G401 (cell line): ENCODE data around the gene APBA1. TPM values are rescaled to one million over a fixed set of nuclear protein-coding genes. Genes with fewer than 3 reads are reported as not detected.
A peak's percentile ranks its signal among the peaks of the same experiment; 100 is the strongest.

Experiments used
- DNase-seq: peaks from one replicate; pipeline ENCODE4 v3.0.0-alpha.2; 2015; ENCODE audit warnings: low spot score
- in situ Hi-C: cut with HindIII; loops from 2 replicates; pipeline ENCODE4 v1.10.0; 2016; ENCODE audit warnings: low sequenced_read_pairs, mixed read lengths
- total RNA-seq: library from RNA; depleted of rRNA; stranded (reverse); fragments of >200 nt; shearing (Covaris generic); gene quantifications from 2 replicates; pipeline ENCODE4 v1.2.3, GENCODE V29; 2014; rRNA removed

Gene APBA1
- total RNA-seq, 1 experiment from 2014 or later, result 3.0 TPM

DNA sequence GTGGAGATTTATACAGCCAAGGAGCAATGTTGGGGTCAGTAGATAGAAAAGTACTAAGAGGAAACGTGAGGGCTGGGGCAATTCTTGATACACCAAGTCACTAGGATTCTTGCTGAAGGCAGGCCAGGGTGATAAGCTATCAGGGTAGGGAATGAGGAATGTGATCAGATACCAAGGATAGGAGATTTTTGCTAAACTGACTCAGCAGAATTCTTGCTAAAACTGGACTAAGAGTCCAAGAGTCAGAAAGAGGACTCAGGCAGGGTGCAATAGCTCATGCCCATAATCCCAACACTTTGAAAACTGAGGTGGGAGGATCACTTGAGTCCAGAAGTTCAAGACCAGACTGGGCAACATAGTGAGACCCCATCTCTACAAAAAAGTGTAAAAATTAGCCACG, 275.4 kb downstream of the APBA1 start:
- no peak for DNase-seq
- in situ Hi-C loops, result no loop called here

DNA sequence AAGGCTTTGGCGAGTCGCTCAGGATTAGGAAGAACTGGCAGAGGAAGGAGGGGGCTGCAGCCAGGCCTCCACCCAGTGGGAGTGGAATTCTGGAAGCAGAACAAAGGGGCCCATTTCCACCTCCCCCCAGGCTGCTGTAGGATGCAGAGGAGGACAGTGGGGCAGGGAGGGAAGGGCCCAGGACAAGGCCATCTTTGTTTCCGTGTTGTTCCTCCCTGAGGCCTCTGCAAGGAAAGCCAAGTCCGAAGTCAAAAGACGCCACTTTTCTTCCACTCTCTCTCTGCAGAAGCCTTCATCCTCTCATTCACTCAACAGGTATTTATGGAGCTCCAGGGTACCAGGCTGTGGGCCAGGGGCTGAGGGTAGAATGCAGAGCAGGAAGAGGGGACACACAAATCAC, 276.5 kb downstream of the APBA1 start:
- in situ Hi-C loops, result no loop called here
- peak; percentile 7 for DNase-seq

DNA sequence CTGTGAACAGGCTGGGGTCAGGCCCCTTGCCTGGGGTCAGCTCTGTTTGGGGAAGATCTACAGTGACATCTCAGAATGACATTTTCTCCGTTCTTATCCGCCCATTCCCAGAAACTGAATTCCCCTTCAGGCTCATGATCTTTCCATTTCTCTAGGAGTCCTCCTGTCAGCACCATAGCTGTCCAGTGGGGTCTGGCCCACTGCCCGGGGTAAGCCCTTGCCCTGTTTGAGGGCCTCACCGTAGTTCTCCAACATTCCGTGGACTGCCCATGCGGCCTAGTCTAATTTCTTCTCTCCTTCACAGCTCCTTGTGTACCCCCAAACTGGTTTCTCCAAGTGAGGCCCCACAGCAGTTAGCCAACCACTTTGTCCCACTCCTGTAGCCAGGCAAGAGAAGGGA, 278.7 kb downstream of the APBA1 start:
- no peak for DNase-seq
- in situ Hi-C loops, result no loop called here

DNA sequence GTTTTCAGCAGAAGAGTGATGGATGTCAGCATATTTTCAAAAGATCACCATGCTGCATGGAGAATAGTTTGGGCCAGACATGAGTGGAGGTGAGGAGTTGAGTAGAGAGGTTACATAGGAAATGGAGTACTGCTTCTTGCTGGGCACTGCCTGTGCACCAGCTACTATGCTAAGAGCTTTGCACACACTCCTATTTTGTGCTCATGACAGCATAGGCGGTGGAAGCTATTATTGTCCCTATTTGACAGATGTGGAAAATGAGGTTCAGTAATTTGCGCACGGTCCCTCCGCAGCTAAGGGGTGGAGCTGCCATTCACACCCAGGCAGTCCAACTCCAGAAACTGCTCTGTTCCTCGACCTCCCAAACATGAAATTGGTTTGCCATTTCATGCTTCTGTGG, 279.3 kb downstream of the APBA1 start:
- in situ Hi-C loops, result no loop called here
- no peak for DNase-seq

DNA sequence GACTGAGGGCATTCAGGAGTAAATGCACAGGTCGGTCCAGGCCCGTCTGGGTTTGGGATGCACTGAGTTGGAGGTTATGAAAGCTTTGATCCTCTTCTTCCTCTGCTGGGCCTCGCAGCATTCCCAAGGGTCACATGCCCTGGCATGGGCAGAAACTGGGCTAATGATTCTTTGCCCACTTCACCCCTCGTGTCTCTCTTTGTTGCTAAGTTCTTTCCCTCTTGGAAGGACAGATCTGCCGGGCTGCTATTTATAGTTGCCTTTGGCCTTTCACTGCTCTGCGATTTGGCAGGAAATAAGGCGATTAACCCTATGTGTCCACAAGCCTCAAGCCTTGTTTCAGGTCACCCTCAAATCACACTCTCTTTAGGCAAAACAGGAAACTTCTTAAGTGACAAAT, 280.2 kb downstream of the APBA1 start:
- in situ Hi-C loops, result no loop called here

DNA sequence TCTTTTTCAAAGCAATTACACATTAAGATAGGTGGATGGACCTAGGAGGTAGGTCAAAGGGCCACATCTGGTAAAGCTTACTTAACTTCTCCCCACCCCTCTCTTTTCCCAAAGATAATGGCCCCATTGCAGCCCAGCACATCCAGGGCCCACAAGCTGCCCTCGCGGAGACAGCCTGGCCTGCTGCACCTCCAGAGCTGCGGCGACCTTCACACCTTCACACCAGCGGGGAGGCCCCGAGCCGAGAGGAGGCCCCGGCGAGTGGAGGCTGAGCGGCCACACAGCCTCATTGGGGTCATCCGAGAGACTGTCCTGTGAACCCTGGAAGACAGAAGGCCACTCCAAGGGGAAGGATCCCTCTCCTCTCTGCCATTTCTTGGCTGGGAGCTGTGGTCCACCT, 280.7 kb downstream of the APBA1 start:
- in situ Hi-C loops, result no loop called here
- no peak for DNase-seq

More for the DNA sequence above, 280.2 kb downstream of the APBA1 start:
- peak; percentile 7 for DNase-seq

DNA sequence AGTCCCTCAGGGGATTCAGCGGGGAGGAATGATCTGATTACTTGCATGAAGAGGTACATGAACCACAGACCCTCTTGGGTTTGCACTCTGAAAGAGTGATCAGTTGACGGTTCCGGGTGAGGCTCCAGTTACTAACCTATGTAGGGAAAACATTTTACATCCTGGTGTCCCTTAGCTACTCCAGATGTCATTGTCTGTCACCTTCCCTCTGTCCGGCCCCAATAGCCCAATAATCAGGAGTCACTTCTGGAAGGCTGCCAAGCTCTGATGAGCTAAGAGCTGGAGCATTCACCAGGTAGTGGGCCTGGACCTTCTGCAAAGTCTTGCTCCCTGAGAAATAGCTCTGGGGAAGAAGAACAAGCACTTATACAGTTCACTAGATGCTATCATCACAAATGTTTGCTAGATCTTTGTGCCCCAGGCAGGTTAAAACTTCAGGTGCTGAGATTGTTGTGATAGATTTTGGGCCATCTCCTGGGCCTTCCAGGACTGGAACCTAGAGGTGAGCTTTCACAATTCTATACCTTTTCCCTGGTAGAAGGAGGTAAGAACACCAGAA, 282.7 kb downstream of the APBA1 start:
- no peak for DNase-seq
- in situ Hi-C loops, result no loop called here

DNA sequence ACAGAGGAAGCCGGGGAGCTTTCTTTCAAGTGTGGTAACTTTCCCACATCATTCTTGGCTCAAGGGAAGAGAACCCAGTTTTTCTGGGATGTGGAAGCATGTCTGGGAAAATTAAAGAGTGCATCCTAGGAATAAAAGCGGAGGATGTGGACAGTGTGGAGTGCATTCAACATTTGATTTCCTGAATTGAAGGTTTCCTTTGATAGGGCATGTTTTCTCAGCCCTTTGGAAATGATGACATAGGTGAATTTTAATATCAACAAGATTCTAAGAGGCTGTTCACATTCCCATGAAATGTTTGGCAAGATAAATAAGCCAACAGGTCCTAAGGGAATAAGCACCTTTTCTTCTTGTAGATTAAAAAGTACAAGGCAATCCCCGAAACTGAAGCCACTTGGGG, 283.6 kb downstream of the APBA1 start:
- in situ Hi-C loops, result no loop called here
- DNase-seq, result no peak

DNA sequence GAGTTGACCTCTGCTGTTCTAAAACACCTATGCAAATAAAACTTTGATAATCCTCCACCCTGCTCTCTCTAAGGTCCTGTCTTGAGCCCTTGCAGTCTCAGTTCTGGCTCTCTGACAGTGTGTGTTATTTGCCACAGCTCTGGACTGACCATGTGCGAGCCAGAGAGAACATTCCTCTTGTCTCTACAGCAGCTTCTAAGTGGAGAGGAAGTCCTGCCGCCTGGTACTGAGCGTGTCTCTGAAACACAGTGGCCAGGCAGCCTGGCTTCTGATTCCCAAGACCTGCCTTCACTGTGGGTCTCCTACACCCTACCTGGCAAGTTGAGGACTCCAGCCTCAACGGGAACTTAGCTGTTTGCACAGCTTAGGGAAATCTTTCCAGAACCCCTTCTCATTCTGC, 285.5 kb downstream of the APBA1 start:
- DNase-seq, result no peak
- in situ Hi-C loops, result no loop called here

DNA sequence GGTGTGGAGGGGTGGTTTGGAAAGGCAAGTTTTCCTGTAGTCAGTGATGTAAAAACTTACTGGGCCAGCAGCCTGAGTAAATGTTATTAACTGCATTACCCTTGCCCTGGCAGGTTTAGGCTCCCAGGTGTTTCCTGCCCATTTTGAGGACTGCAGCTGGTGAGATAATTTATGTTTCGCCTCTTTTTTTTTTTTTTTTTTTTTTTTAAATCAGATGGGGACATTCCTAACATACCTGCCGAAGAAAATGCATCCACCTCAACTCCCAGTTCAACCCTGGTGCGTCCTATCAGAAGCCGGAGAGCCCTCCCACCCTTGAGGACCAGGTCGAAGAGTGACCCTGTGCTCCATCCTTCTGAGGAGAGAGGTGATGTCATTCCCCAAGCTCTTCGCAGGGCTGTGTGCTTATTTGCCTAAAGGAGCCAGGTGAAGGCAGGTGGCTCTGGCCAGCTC, 286.6 kb downstream of the APBA1 start:
- in situ Hi-C loops, result no loop called here
- DNase-seq, result no peak

DNA sequence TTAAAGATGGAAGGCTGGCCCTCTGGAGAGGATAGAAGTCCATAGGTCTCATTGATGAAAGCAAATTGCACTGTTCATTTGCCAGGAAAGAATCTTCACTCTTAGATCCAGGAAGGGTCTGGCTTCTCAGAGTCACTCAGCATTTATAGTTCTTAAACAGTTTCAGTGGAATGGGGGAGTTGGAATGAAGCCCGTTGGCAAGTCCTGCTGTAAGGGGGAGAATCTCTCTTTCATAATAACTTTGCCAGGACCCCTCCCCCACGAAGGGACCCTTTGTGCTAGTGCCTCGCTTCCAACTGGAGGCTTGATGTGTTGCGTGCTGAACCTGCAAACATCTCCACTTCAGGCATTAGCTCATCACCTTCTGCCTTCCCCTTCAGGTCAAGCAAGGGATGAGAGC, 290.0 kb downstream of the APBA1 start:
- no peak for DNase-seq
- in situ Hi-C loops, result no loop called here

DNA sequence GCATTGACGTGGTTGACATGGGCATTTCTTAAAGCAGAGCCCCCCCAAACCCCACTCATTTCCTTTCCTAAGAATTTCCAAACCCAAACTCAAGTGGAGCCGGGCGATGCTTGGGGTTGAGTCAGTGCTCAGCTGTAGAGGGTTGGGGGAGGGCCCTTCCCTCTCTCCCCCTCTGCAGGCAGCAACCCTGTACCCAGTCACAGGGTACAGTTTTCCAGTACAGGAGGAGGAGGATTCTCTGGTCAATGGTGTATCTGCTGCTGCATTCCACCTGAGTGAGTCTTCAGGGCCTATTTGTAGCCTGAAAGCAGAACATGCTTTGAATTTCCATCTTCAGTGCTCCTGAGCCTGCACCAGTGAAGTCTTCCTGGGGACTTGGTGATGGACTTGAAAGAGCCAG, 291.4 kb downstream of the APBA1 start:
- in situ Hi-C loops, result no loop called here
- no peak for DNase-seq

DNA sequence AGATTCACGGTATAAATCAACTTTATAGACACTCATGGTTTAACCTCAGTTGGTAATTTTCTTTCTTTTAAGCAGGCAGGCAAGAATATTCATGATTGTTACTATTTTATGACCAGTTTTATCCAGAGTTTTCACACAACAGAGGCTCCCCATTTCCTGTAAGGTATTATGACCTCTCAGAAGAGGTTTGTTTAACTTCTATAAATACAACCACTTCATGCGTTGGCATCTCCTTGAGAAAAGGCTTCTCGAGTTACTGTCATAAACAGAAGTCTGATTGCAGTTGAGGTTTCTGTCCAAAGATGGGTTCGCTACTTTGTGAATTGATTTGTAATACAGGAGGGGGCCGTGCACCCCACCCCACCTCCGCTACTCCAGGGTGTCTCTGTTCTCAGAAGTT, 291.9 kb downstream of the APBA1 start:
- in situ Hi-C loops, result no loop called here
- no peak for DNase-seq

DNA sequence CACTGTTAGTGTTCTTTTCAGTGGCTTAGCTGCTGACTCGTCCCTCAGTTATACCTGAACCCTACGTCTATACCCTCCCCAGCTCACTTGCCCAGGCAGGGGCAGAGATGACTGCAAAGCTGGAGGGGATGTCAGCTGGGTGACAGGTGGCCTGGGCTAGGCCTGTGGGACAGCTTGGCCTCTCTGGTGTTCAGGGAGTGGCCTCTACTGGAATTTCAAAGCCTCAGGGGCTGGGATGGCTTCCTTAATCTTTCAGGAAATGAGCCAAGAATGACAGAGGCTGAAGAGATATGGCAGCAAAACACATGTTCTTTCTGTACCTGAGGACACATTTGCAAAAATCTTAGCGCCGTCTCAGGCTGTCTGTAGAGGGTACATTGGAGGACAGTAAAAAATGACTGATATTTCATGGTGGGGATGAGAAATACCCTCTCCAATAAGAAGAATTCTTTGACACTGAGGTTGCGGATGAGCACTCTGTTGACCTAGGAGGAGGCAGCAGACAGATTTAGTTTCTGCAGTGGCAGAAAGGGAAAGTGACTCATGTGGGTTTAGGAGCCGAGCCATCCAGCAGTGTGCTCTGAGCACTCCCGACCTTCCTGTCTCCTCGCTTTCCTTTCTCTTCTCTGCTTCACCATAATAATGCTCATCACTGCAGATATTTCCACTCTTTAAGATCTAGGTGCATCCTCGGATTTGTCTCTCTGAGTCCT, 292.7 kb downstream of the APBA1 start:
- no peak for DNase-seq
- in situ Hi-C loops, result no loop called here

DNA sequence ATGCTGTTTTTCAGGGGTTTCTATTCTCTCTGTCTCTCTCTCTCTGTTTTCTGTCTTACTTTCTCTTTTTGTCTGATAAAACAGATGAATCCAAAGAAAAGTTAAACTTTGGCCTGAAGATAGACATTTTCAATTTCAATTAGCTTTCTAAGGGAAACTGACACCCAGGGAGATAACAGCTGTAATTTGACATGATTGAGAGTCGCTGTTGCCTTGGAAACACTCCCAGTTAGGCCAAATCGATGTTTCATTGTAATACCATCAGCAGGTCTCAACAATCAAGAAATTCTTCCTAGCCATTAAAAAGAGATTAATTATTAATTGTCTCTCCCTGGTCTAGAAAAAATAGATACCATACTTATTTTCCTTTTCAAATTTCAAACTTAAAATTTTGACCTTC, 294.2 kb downstream of the APBA1 start:
- in situ Hi-C loops, result no loop called here
- no peak for DNase-seq

Other genes with a start within 250 kb of the APBA1 start
- 17.9 and 33.7 TPM in 2 replicates for gene PTAR1, start 87.6 kb upstream of the APBA1 start, total RNA-seq
- gene CFAP95, start 148.4 kb upstream of the APBA1 start, total RNA-seq, result not detected in 2 replicates